NCI-H226 (cell line): Measurements from ENCODE around the gene HINT1.
A peak's percentile ranks its signal among the peaks of the same experiment; 100 is the strongest.
"Not testable (repeated sequence)": the region's sequence is repeated elsewhere in the genome, so short reads cannot be mapped to it uniquely, and the experiment has no call there.

Experiments
- DNase-seq: peaks from one replicate; pipeline ENCODE4 v3.0.0-alpha.2; 2015

The HINT1 gene

GRCh38 chr5:131165119-131165727, at the start of gene HINT1:
TSS of gene HINT1 (minus strand) at chr5:131165256. CDS start at chr5:131165205, 51 bp downstream.
- peak; percentile 91 for DNase-seq

- no peak for DNase-seq
Observed at GRCh38 chr5:131214609-131215227, 49.7 kb upstream of the HINT1 start.

- no peak for DNase-seq
Observed at GRCh38 chr5:131212471-131213021, 47.5 kb upstream of the HINT1 start.

- DNase-seq = no peak
Observed at GRCh38 chr5:131211669-131212068, 46.6 kb upstream of the HINT1 start.

- DNase-seq = no peak
Observed at GRCh38 chr5:131210151-131210510, 45.1 kb upstream of the HINT1 start.

- no peak for DNase-seq
Observed at GRCh38 chr5:131209506-131210150, 44.6 kb upstream of the HINT1 start.

- no peak for DNase-seq
Observed at GRCh38 chr5:131209175-131209505, 44.1 kb upstream of the HINT1 start.

GRCh38 chr5:131206772-131207171, 41.7 kb upstream of the HINT1 start:
- no peak for DNase-seq

- DNase-seq = no peak
Observed at GRCh38 chr5:131206061-131206460, 41.0 kb upstream of the HINT1 start.

- no peak for DNase-seq
Observed at GRCh38 chr5:131204964-131205363, 39.9 kb upstream of the HINT1 start.

GRCh38 chr5:131200560-131200959, 35.5 kb upstream of the HINT1 start:
- DNase-seq = no peak

- peak; percentile 24 for DNase-seq
Observed at GRCh38 chr5:131198625-131199024, 33.6 kb upstream of the HINT1 start.

- DNase-seq = no peak
Observed at GRCh38 chr5:131196331-131196730, 31.3 kb upstream of the HINT1 start.

GRCh38 chr5:131195696-131196095, 30.6 kb upstream of the HINT1 start:
- no peak for DNase-seq

- DNase-seq = no peak
Observed at GRCh38 chr5:131194725-131195124, 29.7 kb upstream of the HINT1 start.

GRCh38 chr5:131193897-131194296, 28.8 kb upstream of the HINT1 start:
- not testable (repeated sequence) for DNase-seq

- DNase-seq = no peak
Observed at GRCh38 chr5:131193106-131193505, 28.1 kb upstream of the HINT1 start.

GRCh38 chr5:131186561-131187256, 21.7 kb upstream of the HINT1 start:
- DNase-seq = no peak

GRCh38 chr5:131185523-131186104, 20.6 kb upstream of the HINT1 start:
- no peak for DNase-seq

GRCh38 chr5:131182839-131183238, 17.8 kb upstream of the HINT1 start:
- no peak for DNase-seq

- DNase-seq = no peak
Observed at GRCh38 chr5:131180407-131180806, 15.4 kb upstream of the HINT1 start.

- DNase-seq = no peak
Observed at GRCh38 chr5:131171276-131171810, 6.3 kb upstream of the HINT1 start.
